ENCODE results near the gene PHAF1. TPM values are rescaled to one million over a fixed set of nuclear protein-coding genes. Genes with fewer than 3 reads are reported as not detected.

The PHAF1 gene
- total and polyA plus RNA-seq, 2 donors (not counting 1 experiment from before 2014, with no cell fraction given) = 18.3 to 21.5 TPM

GRCh38 chr16:67144943-67145342 is 35.2 kb downstream of the PHAF1 start:
- Histone ChIP-seq H3K4me3 (replicated peaks in 1 of 4; ENCODE audit: control extremely low read depth in 1 of 4, insufficient read depth in 1 of 4, low read depth in 3 of 4, low read length in 4 of 4) (no peak overlapping the region), H2AFZ (ENCODE audit: low read length) (no peak overlapping the region), H3K9ac (ENCODE audit: insufficient read depth, low read length) (no peak overlapping the region), H3K36me3 (ENCODE audit: control insufficient read depth, insufficient read depth, low read length) (peaks cover 31% of the 10 kb centered on the region), H3K4me2 (ENCODE audit: extremely low read depth, insufficient read depth, low read length) (no peak overlapping the region), H3K27ac (ENCODE audit: insufficient read depth, low read length) (no peak overlapping the region), H3K79me2 (ENCODE audit: control insufficient read depth, insufficient read depth, low read length) (no peaks in the 10 kb centered on the region), H3K9me3 (ENCODE audit: control insufficient read depth, insufficient read depth, low read depth, low read length) (no peaks in the 10 kb centered on the region), H4K20me1 (ENCODE audit: control insufficient read depth, extremely low read depth, insufficient read depth, low read length) (no peaks in the 10 kb centered on the region), H3K27me3 (ENCODE audit: control insufficient read depth, insufficient read depth, low read length) (no peaks in the 10 kb centered on the region), H3K4me1 (ENCODE audit: control insufficient read depth, extremely low read depth, insufficient read depth, low read length) (no peaks in the 10 kb centered on the region)
- DNase-seq (ENCODE audit: low read depth in 2 of 2) = no peak
- TF ChIP-seq CTCF (conservative IDR thresholded peaks at IDR 0.05 in 1 of 2, IDR thresholded peaks at IDR 0.05 in 1 of 2; ENCODE audit: low read depth in 1 of 2, low read length in 2 of 2) (no peak), EZH2 (IDR thresholded peaks at IDR 0.05; ENCODE audit: low read length, missing control alignments) (no peak)

DNA sequence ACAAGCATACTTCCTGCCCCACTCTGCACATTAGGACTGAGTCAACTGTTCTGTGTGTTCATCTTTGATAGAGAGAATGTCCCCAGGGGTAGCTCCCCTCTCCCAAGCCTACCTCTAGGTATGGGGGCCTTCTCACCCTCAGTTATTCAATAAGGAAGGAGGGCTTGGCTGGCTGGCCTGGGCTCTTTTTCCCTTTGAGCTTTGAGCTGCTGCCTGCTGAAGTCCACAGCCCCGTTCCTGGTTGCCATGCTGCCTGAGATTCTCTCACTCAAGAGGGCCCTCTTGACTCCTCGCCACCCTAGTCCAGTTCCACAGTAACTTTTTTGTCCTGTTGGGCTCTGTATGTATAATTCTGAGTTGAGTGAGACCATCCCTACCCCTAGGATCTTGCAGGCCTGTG is 36.0 kb downstream of the PHAF1 start:
- Histone ChIP-seq H2AFZ (ENCODE audit: low read length) (no peak overlapping the region), H3K9ac (ENCODE audit: insufficient read depth, low read length) (no peak overlapping the region), H3K4me3 (replicated peaks in 1 of 4; ENCODE audit: control extremely low read depth in 1 of 4, insufficient read depth in 1 of 4, low read depth in 3 of 4, low read length in 4 of 4) (no peak overlapping the region), H3K27me3 (ENCODE audit: control insufficient read depth, insufficient read depth, low read length) (no peaks in the 10 kb centered on the region), H3K27ac (ENCODE audit: insufficient read depth, low read length) (no peak overlapping the region), H4K20me1 (ENCODE audit: control insufficient read depth, extremely low read depth, insufficient read depth, low read length) (no peaks in the 10 kb centered on the region), H3K79me2 (ENCODE audit: control insufficient read depth, insufficient read depth, low read length) (no peaks in the 10 kb centered on the region), H3K36me3 (ENCODE audit: control insufficient read depth, insufficient read depth, low read length) (peaks cover 25% of the 10 kb centered on the region), H3K9me3 (ENCODE audit: control insufficient read depth, insufficient read depth, low read depth, low read length) (no peaks in the 10 kb centered on the region), H3K4me1 (ENCODE audit: control insufficient read depth, extremely low read depth, insufficient read depth, low read length) (no peaks in the 10 kb centered on the region), H3K4me2 (ENCODE audit: extremely low read depth, insufficient read depth, low read length) (no peak overlapping the region)
- DNase-seq (ENCODE audit: low read depth in 2 of 2) = no peak
- TF ChIP-seq EZH2 (IDR thresholded peaks at IDR 0.05; ENCODE audit: low read length, missing control alignments) = no peak
- TF ChIP-seq CTCF (conservative IDR thresholded peaks at IDR 0.05 in 1 of 2, IDR thresholded peaks at IDR 0.05 in 1 of 2; ENCODE audit: low read depth in 1 of 2, low read length in 2 of 2) = no peak

DNA sequence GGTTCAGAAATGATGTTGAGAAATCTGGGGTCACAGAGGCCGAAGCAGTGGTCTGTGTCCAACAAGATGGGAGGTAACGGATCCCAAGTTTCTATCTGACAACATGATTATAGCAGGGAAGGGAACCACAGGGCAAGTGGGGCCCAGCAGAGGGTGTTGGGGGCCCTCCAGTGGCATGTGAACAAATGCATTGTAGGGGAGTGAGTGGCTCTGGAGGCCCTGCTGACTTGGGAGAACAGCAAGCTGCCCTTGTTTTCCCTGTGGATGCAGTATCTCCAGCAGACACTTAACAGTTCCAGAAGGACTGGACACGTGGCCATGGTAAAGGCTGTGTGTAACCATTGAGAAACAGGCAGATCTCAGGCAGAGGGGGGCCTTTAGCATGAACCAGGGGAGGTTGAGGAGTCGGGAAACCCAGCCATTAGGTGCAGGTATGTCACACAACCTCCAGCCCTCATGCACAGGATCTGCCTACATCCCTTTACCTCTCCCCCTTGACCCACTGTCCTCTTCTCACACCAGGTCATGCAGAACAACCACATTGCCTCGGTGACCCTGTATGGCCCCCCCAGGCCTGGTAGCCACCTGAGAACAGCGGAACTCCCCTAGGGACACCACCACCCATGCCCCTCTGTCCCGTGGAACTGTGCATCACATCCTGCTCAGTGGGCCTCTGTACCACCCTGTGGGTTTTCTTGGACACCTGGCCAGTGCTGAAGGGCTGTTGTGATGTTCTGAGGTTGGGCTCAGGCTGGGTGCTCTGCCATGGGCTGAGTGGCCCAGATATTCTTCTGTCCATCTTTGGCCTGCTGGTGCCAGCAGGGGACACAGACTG is 37.0 kb downstream of the PHAF1 start:
- H3K4me2 ChIP-seq (ENCODE audit: extremely low read depth, insufficient read depth, low read length) = no peak overlapping the region
- H2AFZ ChIP-seq (ENCODE audit: low read length) = no peak overlapping the region
- H3K4me1 ChIP-seq (ENCODE audit: control insufficient read depth, extremely low read depth, insufficient read depth, low read length) = peaks cover 2% of the 10 kb centered on the region
- H3K27me3 ChIP-seq (ENCODE audit: control insufficient read depth, insufficient read depth, low read length) = no peaks in the 10 kb centered on the region
- no peak overlapping the region for H3K4me3 ChIP-seq (replicated peaks in 1 of 4; ENCODE audit: control extremely low read depth in 1 of 4, insufficient read depth in 1 of 4, low read depth in 3 of 4, low read length in 4 of 4)
- H3K9ac ChIP-seq (ENCODE audit: insufficient read depth, low read length) = no peak overlapping the region
- no peak overlapping the region for H3K27ac ChIP-seq (ENCODE audit: insufficient read depth, low read length)
- peaks cover 21% of the 10 kb centered on the region for H3K36me3 ChIP-seq (ENCODE audit: control insufficient read depth, insufficient read depth, low read length)
- no peak for TF ChIP-seq EZH2 (IDR thresholded peaks at IDR 0.05; ENCODE audit: low read length, missing control alignments)
- no peak for TF ChIP-seq CTCF (conservative IDR thresholded peaks at IDR 0.05 in 1 of 2, IDR thresholded peaks at IDR 0.05 in 1 of 2; ENCODE audit: low read depth in 1 of 2, low read length in 2 of 2)
- no peaks in the 10 kb centered on the region for H3K79me2 ChIP-seq (ENCODE audit: control insufficient read depth, insufficient read depth, low read length)
- no peak for DNase-seq (ENCODE audit: low read depth in 2 of 2)
- H3K9me3 ChIP-seq (ENCODE audit: control insufficient read depth, insufficient read depth, low read depth, low read length) = no peaks in the 10 kb centered on the region
- H4K20me1 ChIP-seq (ENCODE audit: control insufficient read depth, extremely low read depth, insufficient read depth, low read length) = no peaks in the 10 kb centered on the region
